Endothelial cell of umbilical vein (primary cell): ENCODE data around the gene ABCB6. TPM values are rescaled to one million over a fixed set of nuclear protein-coding genes. Genes with fewer than 3 reads are reported as not detected.

Experiments
- BruUV-seq: library from RNA; stranded (reverse); fragments of 400-500 nt; replicated peaks from 2 replicates; lab custom pipeline; 2021; lab: Mats Ljungman, UMichigan
- CTCF ChIA-PET: fragments of 300-600, 350-600 bp; sonication (Branson Sonifier 250); formaldehyde crosslinking; loops from one replicate; lab custom pipeline; 2021; ENCODE audit warnings: antibody characterized with exemption, inconsistent platforms; lab: Charles Lee
- POLR2A ChIA-PET: fragments of 300-600, 350-600 bp; sonication (Branson Sonifier 250); formaldehyde crosslinking; loops from one replicate; lab custom pipeline; 2021; ENCODE audit warnings: antibody characterized with exemption, inconsistent platforms; lab: Charles Lee
- DNase-seq: peaks from one replicate; pipeline ENCODE4 v3.0.0-alpha.2; 2011; ENCODE audit warnings: low read depth, low spot score
- FAIRE-seq: peaks from 2 replicates; lab custom pipeline; 2011; peaks lifted over from hg19 to GRCh38; lab: Jason Lieb, UNC
- H2AFZ ChIP-seq: 2 replicates; pipeline ENCODE4 v1.6.0; 2012; ENCODE audit warnings: low read depth, low read length, control low read depth, inconsistent platforms
- H3K27ac ChIP-seq: 2 replicates; pipeline ENCODE4 v1.5.1; 2011; ENCODE audit warnings: low read depth, mild to moderate bottlenecking, control low read depth, low read length, moderate library complexity; ENCODE audit not compliant: insufficient read depth
- H3K27me3 ChIP-seq, 2 experiments: 2 replicates each; pipeline versions ENCODE4 v1.6.0 to v1.6.1; 2011; ENCODE audit warnings: low read length in 2 of 2, mixed read lengths in 1 of 2; ENCODE audit not compliant: control insufficient read depth in 2 of 2, insufficient read depth in 2 of 2
- H3K36me3 ChIP-seq, 2 experiments: 2 replicates in 1 of 2; 3 replicates in 1 of 2; pipeline ENCODE4 v1.5.1; 2011; ENCODE audit warnings: low read length in 2 of 2, mild to moderate bottlenecking in 1 of 2, moderate library complexity in 1 of 2; ENCODE audit not compliant: control insufficient read depth in 2 of 2, insufficient read depth in 2 of 2; ENCODE audit errors: extremely low read depth in 1 of 2
- H3K4me1 ChIP-seq: 3 replicates; pipeline ENCODE4 v1.5.1; 2011; ENCODE audit warnings: mild to moderate bottlenecking, low read length; ENCODE audit not compliant: control insufficient read depth, insufficient read depth; ENCODE audit errors: extremely low read depth
- H3K4me2 ChIP-seq: 2 replicates; pipeline ENCODE4 v1.6.1; 2011; ENCODE audit warnings: low read length, control low read depth, mixed read lengths; ENCODE audit not compliant: insufficient read depth
- H3K4me3 ChIP-seq, 3 experiments: fragments of 200-600 bp in 1 of 3; sonication (generic), shearing (Covaris generic) in 1 of 3; replicated peaks in 1 of 3; 2 replicates each; pipeline ENCODE4 v1.5.1; 2011 to 2016; ENCODE audit warnings: control low read depth in 3 of 3, low read length in 3 of 3, mild to moderate bottlenecking in 2 of 3, inconsistent platforms in 1 of 3, low read depth in 1 of 3, moderate library complexity in 1 of 3; ENCODE audit not compliant: insufficient read depth in 1 of 3
- H3K79me2 ChIP-seq: 2 replicates; pipeline ENCODE4 v1.6.0; 2012; ENCODE audit warnings: low read length, inconsistent platforms; ENCODE audit not compliant: control insufficient read depth, insufficient read depth
- H3K9ac ChIP-seq: replicated peaks from 2 replicates; pipeline ENCODE3; 2011; ENCODE audit warnings: low read length, control low read depth; ENCODE audit not compliant: insufficient read depth; ENCODE audit errors: extremely low read depth
- H3K9me1 ChIP-seq: replicated peaks from 3 replicates; pipeline ENCODE4 v1.6.0; 2011; ENCODE audit warnings: mild to moderate bottlenecking, low read length; ENCODE audit not compliant: control insufficient read depth, insufficient read depth; ENCODE audit errors: extremely low read depth
- H3K9me3 ChIP-seq: replicated peaks from 2 replicates; pipeline ENCODE4 v1.5.1; 2012; ENCODE audit warnings: low read length, inconsistent platforms; ENCODE audit not compliant: control insufficient read depth, insufficient read depth
- H4K20me1 ChIP-seq: replicated peaks from 2 replicates; pipeline ENCODE3; 2011; ENCODE audit warnings: mild to moderate bottlenecking, low read length; ENCODE audit not compliant: control insufficient read depth, insufficient read depth; ENCODE audit errors: extremely low read depth
- CTCF ChIP-seq, 2 donors: IDR thresholded peaks; 1 replicate in 1 of 2; 2 replicates in 1 of 2; pipeline ENCODE4 v1.5.1; 2011; ENCODE audit warnings: low read length in 2 of 2, mild to moderate bottlenecking in 2 of 2, moderate library complexity in 2 of 2, control low read depth in 1 of 2, inconsistent platforms in 1 of 2, low read depth in 1 of 2; ENCODE audit not compliant: insufficient read depth in 1 of 2; ENCODE audit errors: extremely low read depth in 1 of 2
- POLR2A ChIP-seq: IDR thresholded peaks from 2 replicates; pipeline ENCODE4 v1.6.1; 2012; ENCODE audit warnings: low read depth, mild to moderate bottlenecking, control low read depth, low read length
- POLR2AphosphoS5 ChIP-seq: IDR thresholded peaks from 2 replicates; pipeline ENCODE4 v1.6.1; 2012; ENCODE audit warnings: low read depth, mild to moderate bottlenecking, control low read depth, low read length, moderate library complexity; ENCODE audit not compliant: insufficient read depth
- dilution Hi-C: fragments of 300-500 bp; cut with MboI; formaldehyde crosslinking; loops from one replicate; pipeline ENCODE4 v1.15.0; 2019; ENCODE audit warnings: low sequenced_read_pairs; ENCODE audit not compliant: extremely low pct_ligation_motif_present
- intact Hi-C: fragments of 100-400 bp; cut with micrococcal nuclease; formaldehyde crosslinking; loops from one replicate; pipeline ENCODE4 v1.10.0; 2022
- polyA plus RNA-seq, 4 experiments: library from polyadenylated mRNA; depleted of rRNA in 3 of 4; stranded (reverse) in 3 of 4; unstranded in 1 of 4; fragments of >200 nt; gene quantifications; 2 replicates each; pipeline versions ENCODE4 v1.2.1 to v1.2.3, GENCODE V29; 2011 to 2012; ENCODE audit warnings: missing spikeins in 1 of 4
- total RNA-seq: library from RNA; stranded (reverse); gene quantifications from 2 replicates; pipeline ENCODE4 v1.2.3, GENCODE V29; 2021
- TF ChIP-seq, protein P1 (sequence below): IDR thresholded peaks from 2 replicates; pipeline ENCODE4 v1.6.1; 2011; ENCODE audit not compliant: insufficient read depth, insufficient read length

Gene ABCB6
- total and polyA plus RNA-seq, 2 donors (not counting 3 experiments of a cell fraction or from before 2014, with no cell fraction given), result 25.7 to 32.5 TPM

DNA sequence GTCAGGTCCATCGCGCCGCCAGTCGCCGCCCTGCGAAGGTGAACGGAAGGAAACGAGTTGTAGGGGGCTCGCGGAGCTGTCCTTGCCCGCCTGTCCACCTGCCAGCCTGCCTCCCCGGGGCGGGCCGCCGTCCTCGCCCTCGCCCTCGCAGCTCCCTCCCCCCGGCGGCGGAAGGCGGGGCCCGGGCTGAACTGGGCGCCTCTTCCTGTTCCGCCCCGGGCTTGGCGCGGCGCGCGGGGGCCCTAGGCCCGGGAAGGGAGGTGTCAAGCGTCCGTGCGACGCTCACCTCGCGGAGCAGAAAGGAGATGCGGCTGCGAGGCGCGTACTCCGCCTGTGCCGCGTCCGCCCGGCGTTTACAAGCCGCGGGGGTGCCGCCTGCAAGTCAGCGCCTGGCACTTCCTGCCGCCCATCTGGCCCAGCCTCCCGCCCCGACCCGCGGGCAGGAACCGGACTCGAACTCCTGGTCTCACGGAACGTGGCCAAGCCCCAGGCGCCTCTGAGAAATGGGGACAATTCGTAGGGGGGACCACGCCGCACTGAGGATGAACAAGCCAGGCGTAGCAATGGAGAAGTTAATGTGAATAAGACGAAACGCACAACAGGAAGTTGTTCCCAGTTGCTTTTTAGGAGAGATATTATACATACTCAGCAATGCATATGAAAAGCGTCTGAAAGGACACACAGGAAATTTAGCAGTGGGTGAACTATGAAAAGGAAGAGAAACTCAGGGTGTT is 41.8 kb downstream of the ABCB6 start, which contains the start of gene CNPPD1:
Gene CNPPD1, minus strand, starts transcription at position 108 of the 734 bp plus-strand sequence. Its CDS starts 97 bp downstream, at position 11.
- ChIA-PET CTCF (interaction anchor here (0.6 to 3.4 kb wide), 11 partner anchors 17 to 594 kb away, joined by 3 to 18 read pairs (median 7); partner anchors contain the start of genes ABCB6, DNAJB2, NHEJ1 and ZFAND2B), POLR2A (interaction anchor here (0.6 to 1.2 kb wide), 6 partner anchors 19 to 180 kb away, joined by 3 to 5 read pairs (median 3); partner anchors contain the start of genes ANKZF1 and ATG9A)
- H3K9ac ChIP-seq, result peak within 1 kb of the TSS; percentile 81
- no peaks in the 10 kb centered on the region for H4K20me1 ChIP-seq
- H3K27me3 ChIP-seq, result no peaks in the 10 kb centered on the region
- peaks cover 14 to 34% of the 10 kb centered on the region in 2 experiments for H3K36me3 ChIP-seq
- H3K9me1 ChIP-seq, result no peaks in the 10 kb centered on the region
- H2AFZ ChIP-seq, result peak within 1 kb of the TSS; percentile 74
- H3K4me3 ChIP-seq, result peak within 1 kb of the TSS; percentile 29 to 81 (median 67)
- dilution Hi-C loops, result no loop called here
- no peak for TF ChIP-seq POLR2A
- TF ChIP-seq, protein P1, sequence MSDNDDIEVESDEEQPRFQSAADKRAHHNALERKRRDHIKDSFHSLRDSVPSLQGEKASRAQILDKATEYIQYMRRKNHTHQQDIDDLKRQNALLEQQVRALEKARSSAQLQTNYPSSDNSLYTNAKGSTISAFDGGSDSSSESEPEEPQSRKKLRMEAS, result peak; percentile 16
- peak; percentile 85 for TF ChIP-seq POLR2AphosphoS5
- TF ChIP-seq CTCF (IDR thresholded peaks at IDR 0.05; ENCODE audit: extremely low read depth in 1 of 2, insufficient read depth in 1 of 2, low read depth in 1 of 2, low read length in 2 of 2), result peak in 1 of 2 donors; percentile 0
- peak; percentile 74 for FAIRE-seq
- no peaks in the 10 kb centered on the region for H3K9me3 ChIP-seq
- intact Hi-C loops, result loop anchor here (1.0 to 5.0 kb wide), 8 partner anchors 17 to 610 kb away; partner anchors contain the start of genes ANKZF1, ATG9A, CNOT9 and DNAJB2
- H3K4me2 ChIP-seq, result peak within 1 kb of the TSS; percentile 95
- BruUV-seq, result TSS peak; percentile 32
- peaks cover 18% of the 10 kb centered on the region for H3K4me1 ChIP-seq
- peak; percentile 83 for DNase-seq
- peaks cover 22% of the 10 kb centered on the region for H3K79me2 ChIP-seq
- H3K27ac ChIP-seq, result peak within 1 kb of the TSS; percentile 62
